Stimulated activated CD8-positive, alpha-beta memory T cell treated with anti-CD3 and anti-CD28 coated beads, Interleukin-2, amount 100 ng/mL, for 1 hour (primary cell): ENCODE data around the gene CHI3L1.

Source experiments
- DNase-seq, 2 donors: peaks; one replicate each; pipeline ENCODE4 v3.0.0-alpha.2; 2020; ENCODE audit warnings: low read depth in 2 of 2

Gene CHI3L1

DNA sequence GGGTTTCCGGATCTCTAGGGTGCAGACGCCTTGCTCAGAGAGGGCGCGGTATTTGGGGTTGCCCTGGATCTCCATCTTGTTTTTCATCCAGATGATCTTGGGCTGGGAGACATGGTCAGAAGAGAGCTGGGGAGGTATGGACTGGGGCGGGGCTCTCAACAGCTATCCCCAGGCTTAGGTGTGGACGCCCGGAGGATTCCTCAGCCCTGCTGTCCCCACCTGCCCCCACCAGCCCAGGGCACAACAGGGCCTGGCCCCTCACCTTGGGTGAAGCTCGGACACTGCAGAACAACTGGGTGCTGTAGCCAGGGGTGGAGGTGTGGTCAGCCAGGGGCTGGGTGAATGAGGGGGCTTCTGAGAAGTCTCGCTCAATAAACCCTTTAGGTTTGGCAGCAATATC, 17.5 kb downstream of the CHI3L1 start:
- no peak for DNase-seq

DNA sequence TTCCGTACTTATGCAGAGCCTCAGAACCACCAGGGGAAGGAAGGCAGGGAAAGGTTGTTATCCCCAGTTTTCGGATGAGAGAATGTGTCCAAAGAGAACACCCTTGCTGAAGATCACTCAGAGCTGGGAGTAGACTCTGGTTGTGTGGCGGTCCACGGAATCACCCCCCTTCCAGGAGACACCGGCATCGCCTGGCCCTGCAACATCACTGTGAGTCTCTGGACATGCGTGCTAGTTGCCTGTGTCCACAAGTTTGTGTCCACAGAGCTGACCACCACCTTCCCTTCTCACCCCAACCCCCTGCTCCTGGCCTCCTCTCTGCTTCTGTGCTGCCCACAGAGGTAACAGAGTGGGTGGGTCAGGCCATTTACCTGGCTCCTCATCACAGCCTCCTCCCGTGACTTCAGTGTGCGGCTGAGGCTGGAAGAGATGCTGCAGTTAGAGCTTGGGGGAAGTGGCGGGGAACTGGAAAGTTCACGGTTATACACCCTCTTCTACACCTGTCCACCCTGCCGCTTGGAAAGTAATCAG, 18.2 kb downstream of the CHI3L1 start:
- no peak for DNase-seq

DNA sequence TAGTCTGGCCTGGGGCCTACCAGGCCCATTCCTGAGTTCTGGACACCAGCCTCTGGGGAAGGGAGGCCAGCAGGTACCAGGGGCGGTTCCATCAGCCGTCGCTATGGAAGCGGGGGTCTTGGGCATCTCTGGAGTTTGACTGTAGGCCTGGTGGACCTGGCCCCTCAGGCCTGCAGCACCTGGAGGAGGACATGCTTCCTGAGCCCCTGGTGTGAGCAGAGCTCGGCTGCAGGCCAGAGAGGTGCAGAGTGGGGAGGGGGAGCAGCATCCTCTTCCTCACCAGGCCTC, 18.6 kb downstream of the CHI3L1 start:
- no peak for DNase-seq

DNA sequence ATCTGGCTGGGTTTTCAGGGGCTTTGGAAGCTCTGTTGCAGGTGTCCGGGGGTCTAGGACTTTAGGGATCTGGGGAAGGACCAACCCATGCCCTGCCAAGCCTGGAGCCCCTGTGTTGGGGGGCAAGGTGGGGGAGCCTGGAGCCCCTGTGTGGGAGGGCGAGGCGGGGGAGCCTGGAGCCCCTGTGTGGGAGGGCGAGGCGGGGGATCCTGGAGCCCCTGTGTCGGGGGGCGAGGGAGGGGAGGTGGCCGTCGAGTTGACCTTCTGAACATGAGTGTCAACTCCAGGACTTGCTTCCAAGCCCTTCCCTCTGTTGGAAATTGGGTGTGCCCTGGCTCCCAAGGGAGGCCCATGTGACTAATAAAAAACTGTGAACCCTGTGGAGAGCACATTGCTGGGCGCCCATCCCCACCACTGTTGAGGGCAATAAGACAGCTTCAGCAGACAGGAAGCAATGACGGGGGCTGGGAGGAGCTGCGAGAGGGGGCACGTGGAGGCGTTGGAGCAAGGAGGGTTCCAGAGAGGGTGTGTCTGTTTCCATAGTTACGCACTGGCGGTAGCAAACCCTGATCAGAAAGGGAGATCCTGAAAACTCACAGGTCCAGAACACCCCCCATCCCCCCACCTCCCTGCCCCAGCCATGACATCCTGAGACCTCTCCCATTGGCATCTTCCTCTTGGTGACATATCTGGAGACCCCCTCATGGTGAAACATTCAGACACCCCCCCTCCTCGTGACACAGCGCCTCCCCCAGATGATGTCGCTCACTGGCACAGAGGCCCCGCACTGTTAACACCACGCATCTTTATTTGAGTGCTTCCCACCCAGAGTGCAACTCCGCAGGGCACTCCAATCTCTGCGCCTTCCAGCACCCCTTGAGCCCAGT, 19.2 kb downstream of the CHI3L1 start:
- no peak for DNase-seq

DNA sequence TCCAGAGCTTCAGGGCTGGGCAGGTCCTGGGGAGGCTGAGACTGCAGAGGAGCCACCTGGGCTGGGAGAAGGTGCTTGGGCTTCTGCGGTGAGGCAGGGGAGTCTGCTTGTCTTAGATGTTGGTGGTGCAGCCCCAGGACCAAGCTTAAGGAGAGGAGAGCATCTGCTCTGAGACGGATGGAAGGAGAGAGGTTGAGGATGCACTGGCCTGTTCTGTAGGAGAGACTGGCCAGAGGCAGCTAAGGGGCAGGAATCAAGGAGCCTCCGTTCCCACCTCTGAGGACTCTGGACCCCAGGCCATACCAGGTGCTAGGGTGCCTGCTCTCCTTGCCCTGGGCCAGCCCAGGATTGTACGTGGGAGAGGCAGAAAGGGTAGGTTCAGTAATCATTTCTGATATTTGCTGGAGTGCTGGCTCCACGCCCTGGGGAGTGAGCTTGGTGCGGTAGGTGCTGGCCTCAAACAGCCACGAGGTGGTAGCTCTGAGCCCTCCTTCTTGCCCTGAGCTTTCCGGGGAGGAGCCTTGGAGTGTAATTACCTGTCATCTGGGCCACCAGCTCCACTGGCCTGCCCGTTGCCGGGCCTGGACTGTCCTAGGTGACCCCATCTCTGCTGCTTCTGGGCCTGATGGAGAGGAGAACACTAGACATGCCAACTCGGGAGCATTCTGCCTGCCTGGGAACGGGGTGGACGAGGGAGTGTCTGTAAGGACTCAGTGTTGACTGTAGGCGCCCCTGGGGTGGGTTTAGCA, 20.1 kb downstream of the CHI3L1 start:
- DNase-seq, result no peak

DNA sequence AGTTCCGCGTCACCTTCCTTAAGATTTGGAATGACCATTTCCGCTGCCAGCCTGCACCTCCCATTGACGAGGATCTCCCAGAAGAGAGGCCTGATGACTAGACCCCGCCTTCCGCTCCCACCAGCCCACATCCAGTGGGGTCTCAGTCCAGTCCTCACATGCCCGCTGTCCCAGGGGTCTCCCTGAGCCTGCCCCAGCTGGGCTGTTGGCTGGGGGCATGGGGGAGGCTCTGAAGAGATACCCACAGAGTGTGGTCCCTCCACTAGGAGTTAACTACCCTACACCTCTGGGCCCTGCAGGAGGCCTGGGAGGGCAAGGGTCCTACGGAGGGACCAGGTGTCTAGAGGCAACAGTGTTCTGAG, 20.7 kb downstream of the CHI3L1 start:
- DNase-seq, result no peak

DNA sequence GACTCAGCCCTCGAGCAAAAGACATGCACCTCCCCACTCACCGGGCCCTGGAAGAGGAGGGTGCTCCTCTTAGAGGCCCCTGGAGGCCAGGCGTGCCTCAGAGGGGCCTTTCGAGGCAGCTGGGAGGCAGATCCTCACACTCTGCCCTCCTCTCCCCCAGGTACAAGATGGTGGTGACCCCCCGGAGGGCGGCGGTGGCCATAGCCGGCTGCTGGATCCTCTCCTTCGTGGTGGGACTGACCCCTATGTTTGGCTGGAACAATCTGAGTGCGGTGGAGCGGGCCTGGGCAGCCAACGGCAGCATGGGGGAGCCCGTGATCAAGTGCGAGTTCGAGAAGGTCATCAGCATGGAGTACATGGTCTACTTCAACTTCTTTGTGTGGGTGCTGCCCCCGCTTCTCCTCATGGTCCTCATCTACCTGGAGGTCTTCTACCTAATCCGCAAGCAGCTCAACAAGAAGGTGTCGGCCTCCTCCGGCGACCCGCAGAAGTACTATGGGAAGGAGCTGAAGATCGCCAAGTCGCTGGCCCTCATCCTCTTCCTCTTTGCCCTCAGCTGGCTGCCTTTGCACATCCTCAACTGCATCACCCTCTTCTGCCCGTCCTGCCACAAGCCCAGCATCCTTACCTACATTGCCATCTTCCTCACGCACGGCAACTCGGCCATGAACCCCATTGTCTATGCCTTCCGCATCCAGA, 21.3 kb downstream of the CHI3L1 start:
- DNase-seq, result no peak

DNA sequence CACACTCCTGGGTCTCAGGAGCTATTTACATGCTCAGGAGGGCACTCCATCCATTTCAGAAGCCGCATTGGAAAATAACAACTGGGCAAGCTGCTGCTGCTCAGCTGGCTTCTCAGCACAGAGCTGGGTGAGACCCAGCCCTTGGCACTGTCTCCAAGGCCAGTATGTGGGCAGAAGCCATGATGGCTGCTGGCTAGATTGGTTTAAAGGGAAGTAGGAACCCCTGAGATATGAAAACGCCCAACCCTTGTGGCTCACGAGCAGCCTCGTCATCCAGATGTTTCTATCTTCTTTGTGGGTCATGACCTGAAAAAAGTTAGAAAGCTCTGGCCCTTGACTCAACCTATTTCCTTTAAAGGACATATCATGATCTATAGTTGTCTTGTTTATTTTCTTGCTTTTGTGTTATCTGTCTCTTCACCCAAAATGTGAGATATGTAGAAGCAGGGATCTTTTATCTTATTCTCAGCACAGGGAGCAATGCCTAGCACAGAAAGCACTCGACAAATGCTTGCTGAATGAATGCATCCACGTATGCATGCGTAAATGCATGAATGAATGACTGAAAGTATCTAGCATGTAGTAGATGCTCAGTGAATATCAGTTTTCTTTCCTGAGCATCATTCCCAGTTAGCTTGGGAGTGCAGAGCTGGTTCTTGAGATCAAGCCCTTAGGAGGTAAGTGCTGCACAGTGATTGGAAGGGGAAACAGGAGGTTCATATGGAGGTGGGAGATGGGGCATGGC, 22.4 kb downstream of the CHI3L1 start:
- no peak for DNase-seq

DNA sequence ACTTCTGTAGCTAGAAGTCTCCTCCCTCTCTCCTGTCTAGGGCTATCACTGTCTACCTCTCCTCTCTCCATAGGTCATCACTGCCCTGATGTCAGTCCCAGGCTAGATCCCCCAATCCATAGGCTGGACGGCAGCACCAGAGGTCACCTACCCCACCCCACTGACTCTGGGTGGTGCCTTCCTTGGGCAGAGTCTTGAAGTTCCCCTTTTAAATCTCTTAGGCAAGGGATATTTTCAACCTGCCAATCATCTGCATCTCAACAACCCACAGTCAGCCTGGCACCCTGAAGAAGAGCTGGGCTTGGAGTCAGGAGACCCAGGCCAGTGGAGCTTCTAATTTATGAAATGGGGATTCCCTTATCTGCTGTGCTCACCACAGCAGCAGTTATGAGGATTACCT, 24.1 kb downstream of the CHI3L1 start:
- DNase-seq, result no peak

DNA sequence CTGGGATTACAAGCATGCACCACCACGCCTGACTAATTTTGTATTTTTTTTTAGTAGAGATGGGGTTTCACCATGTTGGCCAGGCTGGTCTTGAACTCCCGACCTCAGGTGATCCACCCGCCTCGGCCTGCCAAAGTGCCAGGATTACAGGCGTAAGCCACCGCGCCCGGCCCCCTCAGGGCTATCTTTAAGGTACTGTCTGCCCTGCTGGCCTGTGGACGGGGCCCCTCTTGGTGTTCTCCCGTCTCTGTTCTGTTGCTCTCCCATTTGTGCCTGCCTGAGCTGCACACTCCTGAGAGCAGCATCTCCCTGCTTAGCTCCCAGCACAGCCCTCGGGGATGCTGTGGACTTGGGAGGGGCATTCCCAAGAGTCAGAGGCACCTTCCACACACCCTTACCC, 24.8 kb downstream of the CHI3L1 start:
- no peak for DNase-seq

DNA sequence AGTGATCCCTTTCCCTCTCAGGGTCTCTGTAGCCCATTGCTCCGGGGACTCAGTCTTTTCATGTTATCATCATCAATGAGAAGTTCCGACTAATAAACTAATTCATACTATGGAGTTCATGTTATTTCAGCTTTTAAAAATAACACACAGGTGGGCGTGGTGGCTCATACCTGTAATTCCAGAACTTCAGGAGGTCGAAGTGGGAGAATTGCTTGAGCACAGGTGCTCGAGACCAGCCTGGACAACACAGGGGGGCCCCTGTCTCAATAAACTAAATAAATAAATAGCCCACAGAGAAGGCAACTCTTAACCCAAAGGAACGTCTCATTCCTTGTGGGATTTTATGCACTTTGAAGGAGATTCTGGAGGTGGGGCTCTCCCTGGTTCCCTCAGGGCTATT, 25.3 kb downstream of the CHI3L1 start:
- no peak for DNase-seq

DNA sequence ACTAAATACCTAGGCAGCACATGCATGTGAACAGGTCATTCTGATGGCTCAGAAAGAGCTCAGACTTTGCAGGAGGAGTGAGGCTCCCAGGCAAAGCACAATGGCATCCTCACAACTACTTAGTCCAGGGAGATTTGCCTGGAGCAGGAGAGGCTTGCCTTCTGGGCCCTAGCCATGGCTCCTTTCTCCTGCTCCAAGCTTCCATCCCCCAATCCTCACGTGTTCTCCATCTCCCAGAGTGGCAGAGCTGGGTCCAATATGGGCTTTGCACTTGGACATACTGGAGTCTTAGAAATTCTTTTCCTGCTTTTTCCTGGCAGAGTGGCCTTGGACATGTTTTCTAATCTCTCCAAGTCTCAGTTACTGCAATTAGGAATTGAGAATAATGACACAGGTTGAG, 26.7 kb downstream of the CHI3L1 start:
- DNase-seq, result no peak

DNA sequence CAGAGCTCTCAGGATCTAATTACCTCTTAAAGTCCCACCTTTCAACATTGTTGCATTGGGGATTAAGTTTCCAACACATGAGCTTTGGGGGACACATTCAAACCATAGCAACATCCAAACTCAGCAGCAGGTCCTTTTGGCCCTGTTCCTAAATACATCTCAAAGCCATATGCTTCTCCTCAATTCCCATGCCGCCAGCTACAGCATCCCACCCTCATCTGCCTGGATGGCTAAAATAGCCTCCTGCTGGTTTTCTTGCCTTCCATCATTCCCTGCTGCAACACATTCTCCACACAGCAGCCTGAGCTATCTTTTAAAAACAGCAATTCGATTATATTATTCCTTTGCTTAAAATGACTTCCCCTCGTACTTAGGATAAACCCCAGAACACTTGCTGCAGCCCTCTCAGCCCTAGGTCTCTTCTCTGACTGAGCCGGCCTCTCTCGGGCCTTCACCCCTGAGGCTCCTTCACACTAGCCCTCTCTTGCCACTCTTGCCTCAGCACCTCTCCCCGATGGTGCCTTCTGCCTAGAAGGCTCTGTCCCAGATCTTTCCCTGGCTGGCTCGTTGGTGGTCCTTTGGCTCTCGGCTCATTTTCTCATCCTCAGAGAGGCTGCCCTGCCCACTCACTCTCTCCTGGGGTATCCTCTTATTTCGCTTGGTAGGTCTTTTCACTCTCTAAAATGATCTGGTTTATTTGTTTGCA, 27.4 kb downstream of the CHI3L1 start:
- DNase-seq, result no peak

DNA sequence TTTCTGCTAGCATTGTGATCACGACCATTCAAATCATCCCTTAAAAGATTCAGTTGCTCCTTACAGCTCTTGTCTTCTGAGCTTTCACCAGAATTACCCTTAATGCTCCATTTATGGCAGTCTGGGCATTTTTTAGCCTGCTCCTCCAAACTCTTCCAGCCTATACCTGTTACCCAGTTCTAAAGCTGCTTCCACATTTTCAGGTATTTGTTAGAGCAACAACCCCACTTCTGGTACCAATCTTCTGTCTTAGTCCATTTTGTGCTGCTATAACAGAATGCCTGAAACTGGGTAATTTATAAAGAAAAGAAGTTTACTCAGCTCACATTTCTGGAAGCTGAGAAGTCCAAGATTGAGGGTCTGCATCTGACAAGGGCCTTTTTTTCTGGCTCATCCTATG, 28.1 kb downstream of the CHI3L1 start:
- DNase-seq, result no peak

DNA sequence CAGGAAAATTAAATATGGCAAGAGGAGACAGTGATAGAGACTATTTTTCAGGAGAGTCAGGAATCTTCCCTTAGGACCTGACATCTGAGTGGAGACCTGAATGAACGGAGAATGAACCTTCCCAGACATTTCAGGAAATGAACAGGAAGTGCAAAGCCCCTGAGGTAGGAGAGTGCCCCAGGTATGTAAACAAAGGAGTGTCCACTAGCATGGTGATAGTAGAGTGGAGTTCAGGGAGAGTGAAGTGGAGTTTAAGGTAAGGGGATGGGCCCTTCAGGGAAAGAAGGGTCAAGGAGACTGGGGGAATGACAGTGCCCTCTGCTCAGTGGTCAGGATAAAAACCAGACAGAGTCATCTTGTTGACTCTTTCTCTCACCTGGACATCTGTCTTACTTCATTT, 30.2 kb downstream of the CHI3L1 start:
- DNase-seq, result no peak

DNA sequence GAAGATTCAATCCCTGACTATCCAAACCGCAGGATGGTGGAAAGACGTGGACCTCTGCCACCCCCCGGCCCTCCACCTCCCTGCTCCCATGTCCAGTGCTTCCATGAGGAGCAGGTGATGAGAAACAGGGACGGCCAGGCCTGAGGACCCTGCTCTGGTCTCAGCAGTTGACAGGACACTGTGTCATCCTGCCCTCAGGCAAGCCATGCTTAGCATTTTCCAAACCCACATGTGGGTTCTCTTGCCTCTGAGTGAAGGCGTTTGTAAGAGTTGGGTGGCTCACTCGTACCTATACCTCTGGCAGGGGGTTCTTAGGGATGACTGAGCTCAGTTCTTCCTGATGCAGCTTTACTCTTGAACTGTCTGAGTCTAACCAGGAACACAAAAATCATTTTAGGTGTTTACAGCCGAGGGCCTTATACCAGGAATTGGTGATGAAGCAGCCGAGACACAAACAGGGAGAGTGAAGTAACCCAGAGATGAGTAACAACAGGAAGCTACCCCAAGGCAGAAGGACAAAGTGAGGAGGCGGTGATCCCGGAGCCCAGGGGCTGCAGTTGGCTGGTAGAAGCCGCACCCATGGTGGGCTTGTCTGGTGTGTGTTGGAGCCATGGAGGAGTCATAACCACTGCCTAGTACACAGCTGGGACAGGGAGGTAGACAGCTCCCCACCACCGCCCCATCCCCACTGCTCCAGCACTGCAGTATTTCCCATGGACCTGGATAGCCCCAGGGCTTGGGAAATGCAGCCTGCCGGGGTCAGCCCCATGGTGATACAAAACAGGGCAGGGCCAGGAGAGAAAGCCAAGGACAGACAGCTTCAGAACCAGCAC, 32.3 kb downstream of the CHI3L1 start:
- no peak for DNase-seq

DNA sequence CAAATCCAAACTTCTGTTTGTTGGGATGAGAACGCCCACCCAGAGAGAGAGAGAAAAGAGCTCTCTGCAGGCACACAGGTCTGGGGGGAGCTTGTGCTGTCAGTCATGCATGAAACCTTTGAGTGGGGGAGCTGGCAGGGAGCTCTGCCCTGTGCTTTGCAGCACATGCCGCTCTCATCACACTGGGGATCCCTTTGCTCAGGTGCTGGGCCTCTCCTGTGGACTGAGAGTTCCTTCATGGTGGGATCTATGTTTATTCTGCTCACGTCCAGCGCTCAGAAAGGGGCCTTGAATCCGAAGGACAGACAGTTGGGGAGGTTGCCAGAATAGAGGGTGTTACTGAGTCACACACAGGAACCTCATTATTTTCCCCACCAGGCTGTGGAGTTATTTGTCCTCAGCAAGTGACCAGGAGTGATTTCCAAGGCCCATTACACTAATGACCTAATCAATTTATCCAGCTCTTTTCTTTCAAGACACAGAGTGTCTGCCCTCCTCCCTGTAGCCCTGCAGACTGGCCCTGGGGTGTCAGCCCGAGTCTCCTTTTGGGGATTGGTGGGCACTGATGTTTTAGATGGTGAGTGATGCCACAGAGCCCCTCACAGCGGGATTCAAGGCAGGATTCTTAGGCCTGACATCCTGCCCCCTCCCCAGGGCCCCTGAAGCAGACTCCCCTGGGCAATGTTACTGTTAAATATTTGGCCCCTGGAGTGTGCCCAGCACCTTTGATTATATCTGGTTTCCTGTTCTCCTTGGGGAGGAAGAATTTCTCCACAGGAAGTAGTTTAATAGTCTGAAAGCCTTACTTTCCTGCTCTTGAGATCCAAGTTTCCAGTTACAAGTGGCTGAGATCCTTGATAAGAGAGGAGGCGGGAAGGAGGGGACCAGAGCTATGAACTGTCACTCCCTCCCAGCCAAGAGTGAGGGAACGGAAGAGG, 33.2 kb downstream of the CHI3L1 start:
- DNase-seq, result no peak

DNA sequence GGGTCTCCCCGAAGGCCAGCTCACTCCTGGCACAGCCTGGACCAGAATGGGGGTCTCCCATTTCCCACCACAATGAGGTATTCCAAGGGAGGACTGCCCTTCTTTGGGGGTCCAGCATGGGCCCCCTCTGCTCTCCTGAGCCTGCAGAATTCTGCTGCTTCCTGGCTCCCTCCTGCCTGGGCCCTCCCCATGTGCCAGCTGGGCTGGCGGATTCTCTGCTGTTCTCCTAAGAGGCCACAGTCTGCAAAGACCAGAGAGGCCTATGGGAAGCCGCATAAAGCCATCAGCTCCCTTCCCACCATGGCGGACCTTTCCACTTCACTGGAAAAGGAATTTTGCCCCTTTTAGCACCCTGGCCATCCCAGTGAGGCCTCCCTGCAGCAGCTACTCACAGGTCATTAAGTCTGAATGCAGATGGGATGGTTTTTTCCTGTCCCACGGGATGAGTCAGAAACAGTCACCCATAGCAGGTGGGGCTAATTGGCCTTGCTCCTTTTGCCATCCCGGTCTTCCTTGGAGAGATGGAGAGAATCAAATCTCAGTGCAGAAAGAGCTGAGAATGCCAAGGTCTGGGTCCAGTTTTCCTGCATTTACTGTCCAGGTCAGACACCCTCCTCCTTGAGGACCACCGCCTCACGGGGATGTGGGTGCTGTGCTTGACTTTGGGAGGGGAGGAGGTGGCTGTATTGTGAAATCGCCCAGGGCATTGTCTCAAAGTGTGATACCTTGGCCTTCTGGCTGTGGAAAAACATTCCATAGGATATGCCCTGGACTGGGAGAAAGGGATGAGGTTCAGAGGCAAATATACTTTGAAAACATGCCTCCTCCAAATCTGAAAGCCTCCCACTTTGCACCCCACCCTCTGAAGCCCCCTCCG, 34.1 kb downstream of the CHI3L1 start:
- DNase-seq, result no peak
